ENCODE measurements around the gene STK32A. TPM values are rescaled to one million over a fixed set of nuclear protein-coding genes. Genes with fewer than 3 reads are reported as not detected.

STK32A gene
- total RNA-seq, 4 donors from 2014 or later, result 5.1 to 27.4 (median 7.0) TPM

- DNase-seq (ENCODE audit: low spot score in 2 of 2), result no peak
- no peak overlapping the region for H3K4me3 ChIP-seq
Measured at GRCh38 chr5:147369742-147370374, 135.0 kb downstream of the STK32A start.

GRCh38 chr5:147371290-147371689 is 136.5 kb downstream of the STK32A start:
- no peak for TF ChIP-seq POLR2AphosphoS5 (IDR thresholded peaks at IDR 0.05)
- no peak for TF ChIP-seq POLR2A (IDR thresholded peaks at IDR 0.05)
- TF ChIP-seq CTCF (IDR thresholded peaks at IDR 0.05), result no peak
- Histone ChIP-seq H3K4me3 (no peak overlapping the region), H3K9me3 (no peaks in the 10 kb centered on the region), H3K4me1 (no peaks in the 10 kb centered on the region), H3K27ac (no peak overlapping the region), H3K36me3 (no peaks in the 10 kb centered on the region), H3K27me3 (no peaks in the 10 kb centered on the region)
- no peak for DNase-seq (ENCODE audit: low spot score in 2 of 2)

More at GRCh38 chr5:147369742-147370374, 135.0 kb downstream of the STK32A start:
- no peak overlapping the region for H3K27ac ChIP-seq
- no peaks in the 10 kb centered on the region for H3K4me1 ChIP-seq
- H3K27me3 ChIP-seq, result no peaks in the 10 kb centered on the region
- no peaks in the 10 kb centered on the region for H3K9me3 ChIP-seq
- no peaks in the 10 kb centered on the region for H3K36me3 ChIP-seq
- 9% methylated on average over 2 of the region's 2 CpGs for WGBS
- TF ChIP-seq EP300 (IDR thresholded peaks at IDR 0.05) (no peak), CTCF (IDR thresholded peaks at IDR 0.05) (peak in 1 of 2 donors; percentile 15)

GRCh38 chr5:147372191-147372590 is 137.4 kb downstream of the STK32A start:
- Histone ChIP-seq H3K27me3 (no peaks in the 10 kb centered on the region), H3K9me3 (no peaks in the 10 kb centered on the region), H3K4me3 (no peak overlapping the region), H3K27ac (no peak overlapping the region), H3K4me1 (no peaks in the 10 kb centered on the region), H3K36me3 (no peaks in the 10 kb centered on the region)
- no peak for DNase-seq (ENCODE audit: low spot score in 2 of 2)
- TF ChIP-seq CTCF (IDR thresholded peaks at IDR 0.05) (no peak), POLR2A (IDR thresholded peaks at IDR 0.05) (no peak), EP300 (IDR thresholded peaks at IDR 0.05) (no peak), POLR2AphosphoS5 (IDR thresholded peaks at IDR 0.05) (no peak)
- 98% methylated on average over 1 of the region's 1 CpG for WGBS

GRCh38 chr5:147373328-147373727 is 138.5 kb downstream of the STK32A start:
- TF ChIP-seq EP300 (IDR thresholded peaks at IDR 0.05), result no peak
- TF ChIP-seq CTCF (IDR thresholded peaks at IDR 0.05), result no peak
- no peak for TF ChIP-seq POLR2AphosphoS5 (IDR thresholded peaks at IDR 0.05)
- TF ChIP-seq POLR2A (IDR thresholded peaks at IDR 0.05), result no peak
- H3K4me1 ChIP-seq, result no peaks in the 10 kb centered on the region
- DNase-seq (ENCODE audit: low spot score in 2 of 2), result no peak
- no peaks in the 10 kb centered on the region for H3K36me3 ChIP-seq
- H3K4me3 ChIP-seq, result no peak overlapping the region
- no peak overlapping the region for H3K27ac ChIP-seq
- WGBS, result 86% methylated on average over 3 of the region's 3 CpGs
- no peaks in the 10 kb centered on the region for H3K27me3 ChIP-seq
- H3K9me3 ChIP-seq, result no peaks in the 10 kb centered on the region

- H3K27me3 ChIP-seq, result no peaks in the 10 kb centered on the region
- no peaks in the 10 kb centered on the region for H3K9me3 ChIP-seq
- no peaks in the 10 kb centered on the region for H3K4me1 ChIP-seq
- no peaks in the 10 kb centered on the region for H3K36me3 ChIP-seq
- no peak for DNase-seq (ENCODE audit: low spot score in 2 of 2)
- TF ChIP-seq POLR2A (IDR thresholded peaks at IDR 0.05) (no peak), CTCF (IDR thresholded peaks at IDR 0.05) (no peak), EP300 (IDR thresholded peaks at IDR 0.05) (no peak), POLR2AphosphoS5 (IDR thresholded peaks at IDR 0.05) (no peak)
- 81% methylated on average over 5 of the region's 5 CpGs for WGBS
- no peak overlapping the region for H3K27ac ChIP-seq
- H3K4me3 ChIP-seq, result no peak overlapping the region
Measured at GRCh38 chr5:147375151-147375550, 140.3 kb downstream of the STK32A start.
